ENCODE results near the gene FHIT. TPM values are rescaled to one million over a fixed set of nuclear protein-coding genes. Genes with fewer than 3 reads are reported as not detected.

FHIT gene
- polyA plus RNA-seq, 1 of the 3 experiments (the other 2 are of a cell fraction): 0.41 TPM

GRCh38 chr3:61283876-61284275 lies 32.6 kb upstream of the FHIT start:
- POLR2A ChIA-PET: no interaction called here
- no peak for TF ChIP-seq USF1 (IDR thresholded peaks at IDR 0.05; ENCODE audit: borderline replicate concordance, low read depth)
- TF ChIP-seq TAF1 (IDR thresholded peaks at IDR 0.05; ENCODE audit: borderline replicate concordance, low read depth, low read length): no peak
- TF ChIP-seq TCF12 (IDR thresholded peaks at IDR 0.05): no peak
- TF ChIP-seq SMC3 (IDR thresholded peaks at IDR 0.05; ENCODE audit: low read depth, low read length): no peak
- no peak for TF ChIP-seq CTCF (IDR thresholded peaks at IDR 0.05)
- TF ChIP-seq GABPA (IDR thresholded peaks at IDR 0.05; ENCODE audit: low read depth): no peak
- TF ChIP-seq MXI1 (IDR thresholded peaks at IDR 0.05; ENCODE audit: low read depth, low read length): no peak
- TF ChIP-seq, protein P1, sequence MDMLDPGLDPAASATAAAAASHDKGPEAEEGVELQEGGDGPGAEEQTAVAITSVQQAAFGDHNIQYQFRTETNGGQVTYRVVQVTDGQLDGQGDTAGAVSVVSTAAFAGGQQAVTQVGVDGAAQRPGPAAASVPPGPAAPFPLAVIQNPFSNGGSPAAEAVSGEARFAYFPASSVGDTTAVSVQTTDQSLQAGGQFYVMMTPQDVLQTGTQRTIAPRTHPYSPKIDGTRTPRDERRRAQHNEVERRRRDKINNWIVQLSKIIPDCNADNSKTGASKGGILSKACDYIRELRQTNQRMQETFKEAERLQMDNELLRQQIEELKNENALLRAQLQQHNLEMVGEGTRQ (IDR thresholded peaks at IDR 0.05; ENCODE audit: borderline replicate concordance, low read depth, low read length): no peak
- TF ChIP-seq RFX5 (IDR thresholded peaks at IDR 0.05; ENCODE audit: low read length): no peak
- TF ChIP-seq NRF1 (IDR thresholded peaks at IDR 0.05; ENCODE audit: low read depth, low read length): no peak
- TF ChIP-seq REST (IDR thresholded peaks at IDR 0.05; ENCODE audit: low read depth, low read length): no peak
- no peak for TF ChIP-seq FOSL2 (IDR thresholded peaks at IDR 0.05; ENCODE audit: borderline replicate concordance, low read depth)
- no peak for TF ChIP-seq JUND (IDR thresholded peaks at IDR 0.05)
- TF ChIP-seq POLR2AphosphoS5 (IDR thresholded peaks at IDR 0.05; ENCODE audit: low read depth, low read length): no peak
- no peak for TF ChIP-seq YY1 (IDR thresholded peaks at IDR 0.05; ENCODE audit: low read depth)
- Histone ChIP-seq H4K20me1 (ENCODE audit: insufficient read depth) (no peaks in the 10 kb centered on the region), H3K27me3 (ENCODE audit: insufficient read depth) (no peaks in the 10 kb centered on the region), H3K27ac (ENCODE audit: low read depth in 2 of 2, low read length in 1 of 2) (no peak overlapping the region), H3K4me3 (ENCODE audit: low read depth in 2 of 2, low read length in 1 of 2) (no peak overlapping the region), H3K9ac (no peak overlapping the region), H3K4me1 (ENCODE audit: control insufficient read depth in 1 of 2, insufficient read depth in 2 of 2, low read depth in 1 of 2, low read length in 1 of 2) (no peaks in the 10 kb centered on the region), H3K36me3 (replicated peaks in 1 of 2; ENCODE audit: control insufficient read depth in 1 of 2, insufficient read depth in 2 of 2, low read length in 1 of 2) (no peaks in the 10 kb centered on the region), H3K9me2 (no peaks in the 10 kb centered on the region), H3F3A (replicated peaks; ENCODE audit: insufficient read depth) (no peaks in the 10 kb centered on the region), H3K4me2 (no peak overlapping the region), H2AFZ (ENCODE audit: low read depth) (no peak overlapping the region), H3K79me2 (ENCODE audit: insufficient read depth) (no peaks in the 10 kb centered on the region), H3K9me3 (no peaks in the 10 kb centered on the region)
- CTCF ChIA-PET: no interaction called here
- no peak for DNase-seq
